ENCODE results near the gene F2. TPM values are rescaled to one million over a fixed set of nuclear protein-coding genes. Genes with fewer than 3 reads are reported as not detected.

The F2 gene
- total and polyA plus RNA-seq, 2 of the 13 experiments (the other 11 are each of a cell fraction or from before 2014, with no cell fraction given): 330 to 801 TPM

- TF ChIP-seq ZNF280D (CRISPR knock-in tag; IDR thresholded peaks at IDR 0.05) (no peak; the same call in 1 of the 2 replicates), TGIF2 (CRISPR knock-in tag; IDR thresholded peaks at IDR 0.05) (no peak; the same call in 1 of the 2 replicates), GMEB2 (CRISPR knock-in tag; IDR thresholded peaks at IDR 0.05; ENCODE audit: low read depth) (0 out of 2 replicates have a peak, but pooled peaks have one; percentile 18), FOXK2 (IDR thresholded peaks at IDR 0.05) (no peak), SMC3 (IDR thresholded peaks at IDR 0.05; ENCODE audit: low read length) (peak; percentile 10; the same call in 1 of the 2 replicates), PCBP2 (optimal IDR thresholded peaks at IDR 0.05; ENCODE audit: low read depth, low read length, poor library complexity, severe bottlenecking) (no peak), ZNF781 (CRISPR knock-in tag; IDR thresholded peaks at IDR 0.05; ENCODE audit: borderline replicate concordance, not compliant biosample characterization) (no peak), REL (CRISPR knock-in tag; conservative IDR thresholded peaks at IDR 0.05) (no peak), HOXA9 (CRISPR knock-in tag; IDR thresholded peaks at IDR 0.05; ENCODE audit: borderline replicate concordance) (no peak), RERE (CRISPR knock-in tag; IDR thresholded peaks at IDR 0.05; ENCODE audit: low read depth) (peak; percentile 87), USF2 (IDR thresholded peaks at IDR 0.05; ENCODE audit: low read depth, low read length) (no peak), USF2 (CRISPR knock-in tag; IDR thresholded peaks at IDR 0.05; ENCODE audit: borderline replicate concordance) (no peak), BCL3 (CRISPR knock-in tag; IDR thresholded peaks at IDR 0.05) (0 out of 2 replicates have a peak, but pooled peaks have one; percentile 29), U2AF2 (IDR thresholded peaks at IDR 0.05; ENCODE audit: low read depth, low read length) (no peak), ZBTB1 (CRISPR knock-in tag; IDR thresholded peaks at IDR 0.05; ENCODE audit: borderline replicate concordance) (no peak; the same call in 1 of the 2 replicates), ZBTB38 (CRISPR knock-in tag; IDR thresholded peaks at IDR 0.05) (peak; percentile 40)
These were observed at the start of gene F2 (continued) for GRCh38 chr11:46719048-46719542.
